Activated CD4-positive, CD25-positive, alpha-beta regulatory T cell treated with anti-CD3 and anti-CD28 coated beads, Interleukin-2, amount 50 U/mL, for 16 hours (primary cell): ENCODE data around the gene UACA.
A peak's percentile ranks its signal among the peaks of the same experiment; 100 is the strongest.
"Not testable (repeated sequence)": the region's sequence is repeated elsewhere in the genome, so short reads cannot be mapped to it uniquely, and the experiment has no call there.

Experiments used
- DNase-seq: peaks from one replicate; pipeline ENCODE4 v3.0.0-alpha.2; 2020; ENCODE audit warnings: low read depth, low spot score

UACA gene

GRCh38 chr15:70763120-70763949, at the start of gene UACA:
TSS of gene UACA (minus strand) at chr15:70763558. CDS start at chr15:70763407, 151 bp downstream.
- DNase-seq: peak; percentile 16

DNA sequence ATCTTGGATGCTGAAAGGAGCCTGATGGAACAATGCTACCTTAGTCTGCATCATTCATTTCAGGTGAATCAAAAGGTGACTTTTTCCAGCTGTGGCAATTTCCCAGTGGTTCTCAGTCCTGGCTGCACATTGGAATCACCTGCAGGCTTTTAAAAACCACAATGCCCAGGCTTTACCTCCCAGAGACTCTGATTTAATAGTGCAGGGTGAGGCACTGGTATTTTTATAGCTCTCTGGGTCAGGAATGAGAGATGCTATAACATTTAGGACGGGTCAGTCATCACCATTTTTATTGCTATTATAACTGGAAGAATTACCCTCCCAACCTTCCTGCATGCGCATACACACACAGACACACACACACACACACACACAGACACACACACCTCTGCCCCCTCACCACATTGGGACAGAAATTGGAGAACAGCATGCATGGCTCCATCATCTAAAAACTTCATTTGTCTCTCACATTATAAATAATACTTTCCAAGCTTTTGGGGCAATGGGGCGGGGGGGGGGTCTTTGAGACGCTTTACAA, 49.5 kb upstream of the UACA start:
- DNase-seq: no peak

- no peak for DNase-seq
Observed at GRCh38 chr15:70810916-70811578, 47.7 kb upstream of the UACA start.

DNA sequence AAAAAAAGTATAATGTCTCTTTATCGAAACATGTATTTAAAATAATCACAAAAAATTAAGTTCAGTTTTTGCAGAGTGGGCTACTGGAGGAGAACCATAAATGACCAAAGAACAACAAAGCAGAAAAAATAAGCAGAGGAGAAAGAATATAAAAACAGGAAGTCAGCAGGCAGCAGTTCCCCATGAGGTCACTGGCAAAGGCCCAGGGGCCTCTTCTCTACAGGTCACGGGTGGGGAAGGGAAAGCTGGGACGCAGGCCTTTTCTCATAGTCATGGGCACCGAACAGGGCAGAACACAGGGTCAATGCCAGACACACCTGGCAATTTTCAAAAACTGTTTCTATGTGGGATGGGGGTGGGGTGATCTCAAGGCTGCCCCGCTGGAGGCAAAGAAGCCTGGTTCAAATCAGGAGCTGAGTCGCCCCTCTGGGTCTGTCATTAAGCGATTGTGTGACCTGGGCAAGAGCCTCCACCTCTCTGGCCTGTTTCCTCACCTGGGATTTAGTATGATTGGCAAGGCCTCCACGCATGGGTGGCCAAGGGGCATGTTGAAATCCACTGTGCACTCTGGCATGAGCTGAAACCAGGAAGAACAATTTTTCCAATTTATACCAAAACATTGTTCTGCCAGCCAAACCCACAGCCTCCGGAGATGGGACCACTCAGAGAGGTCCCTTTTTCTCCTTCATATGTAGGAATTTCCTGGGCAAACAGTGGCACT, 43.8 kb upstream of the UACA start:
- DNase-seq: no peak

GRCh38 chr15:70804388-70804787, 41.0 kb upstream of the UACA start:
- DNase-seq: not testable (repeated sequence)

DNA sequence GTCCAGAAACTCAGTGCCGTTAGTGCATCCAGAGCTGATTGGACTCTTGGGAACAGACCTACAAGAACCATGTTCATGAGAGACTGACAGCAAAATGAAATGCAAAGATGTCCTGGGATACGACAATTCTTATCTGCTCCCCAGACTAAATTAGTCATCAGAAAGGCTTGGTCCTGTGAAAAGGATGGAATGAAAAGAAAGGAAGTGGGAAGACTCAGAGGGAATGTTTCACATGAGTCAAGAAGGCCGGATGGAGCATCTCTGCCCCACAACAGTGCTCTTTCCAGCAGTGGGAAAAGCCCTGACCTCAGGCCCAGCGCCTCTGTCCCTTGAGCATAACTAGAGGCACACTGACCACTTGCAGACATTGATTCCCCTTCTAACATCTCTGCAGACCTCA, 39.3 kb upstream of the UACA start:
- no peak for DNase-seq

GRCh38 chr15:70801109-70801508, 37.8 kb upstream of the UACA start:
- DNase-seq: no peak

- no peak for DNase-seq
Observed at GRCh38 chr15:70799667-70800450, 36.5 kb upstream of the UACA start.

GRCh38 chr15:70797464-70797863, 34.1 kb upstream of the UACA start:
- no peak for DNase-seq

GRCh38 chr15:70796516-70797310, 33.4 kb upstream of the UACA start:
- DNase-seq: no peak

GRCh38 chr15:70795311-70795665, 31.9 kb upstream of the UACA start:
- no peak for DNase-seq

DNA sequence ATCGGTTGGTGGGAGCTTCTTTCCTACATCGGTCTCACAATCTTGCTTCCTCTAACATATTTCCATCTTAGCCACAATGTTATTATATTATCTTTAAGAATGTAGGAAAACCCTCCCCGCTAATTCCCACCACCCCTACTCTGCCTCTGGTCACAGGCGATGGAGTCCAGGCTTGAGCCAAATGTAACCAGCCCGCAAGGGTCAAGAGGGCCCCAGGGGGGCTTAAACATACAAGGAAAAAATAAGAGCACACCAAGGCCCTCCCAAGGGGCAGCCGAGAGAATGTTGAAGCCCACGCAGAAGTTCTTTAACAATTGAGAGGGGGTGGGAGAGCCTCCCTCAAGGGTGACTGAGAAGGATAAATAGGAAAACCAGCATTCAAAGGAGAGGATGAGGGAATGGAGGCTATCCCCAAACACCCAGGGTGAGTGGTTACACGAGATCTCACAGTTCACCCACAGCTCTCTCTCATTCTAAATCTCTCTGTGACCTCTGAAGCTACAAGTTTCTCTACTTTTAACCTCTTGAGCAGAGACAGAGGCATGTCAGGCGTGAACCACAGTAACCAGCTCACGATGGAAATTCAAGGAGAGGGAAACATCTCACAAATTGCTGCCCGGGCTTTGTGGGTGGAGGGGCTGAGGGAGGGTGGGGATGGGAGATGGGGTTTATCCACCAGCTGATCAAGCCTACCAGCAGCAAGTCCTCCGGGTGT, 31.4 kb upstream of the UACA start:
- DNase-seq: no peak

DNA sequence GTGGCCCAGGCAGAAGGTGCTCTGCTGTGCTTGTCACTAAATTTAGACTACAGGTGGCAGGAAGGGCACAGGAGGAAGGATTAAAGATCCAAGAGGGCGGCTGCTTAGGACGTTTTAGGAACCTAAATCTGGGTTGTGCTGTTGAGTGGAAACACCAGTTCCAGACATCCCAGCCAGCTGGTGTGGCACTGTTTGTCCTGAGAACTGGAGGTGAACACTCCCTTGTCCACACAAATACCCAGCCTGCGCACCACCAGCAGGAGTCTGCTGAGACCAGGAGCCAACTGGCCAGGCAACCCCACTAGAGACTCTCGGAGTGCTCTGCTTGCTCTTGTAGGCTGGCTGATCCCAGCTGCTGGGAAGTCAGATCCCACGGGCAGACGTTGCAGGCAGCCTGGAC, 30.3 kb upstream of the UACA start:
- no peak for DNase-seq

- no peak for DNase-seq
Observed at GRCh38 chr15:70792171-70792573, 28.8 kb upstream of the UACA start.

DNA sequence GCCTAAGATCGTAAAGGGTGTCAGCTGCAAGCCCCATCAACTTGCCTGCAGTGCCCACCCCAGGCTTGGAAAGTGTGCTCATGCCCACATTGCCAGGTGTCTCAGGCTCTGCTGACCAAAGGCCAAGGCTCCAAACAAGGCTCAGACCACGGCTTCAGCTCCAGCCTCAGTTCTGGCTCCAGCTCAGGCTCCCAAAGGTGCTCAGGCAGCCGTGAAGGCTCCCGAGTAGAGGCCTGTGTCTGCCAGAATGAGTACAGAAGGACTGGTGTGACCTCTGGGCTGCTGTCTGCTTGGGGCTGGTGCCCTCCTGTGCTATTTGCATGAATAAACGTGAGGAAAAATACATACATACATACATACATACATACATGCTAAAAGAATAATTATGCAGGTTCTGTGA, 27.9 kb upstream of the UACA start:
- no peak for DNase-seq

- no peak for DNase-seq
Observed at GRCh38 chr15:70789213-70789612, 25.9 kb upstream of the UACA start.

- no peak for DNase-seq
Observed at GRCh38 chr15:70788114-70789049, 25.0 kb upstream of the UACA start.

- DNase-seq: no peak
Observed at GRCh38 chr15:70786996-70787395, 23.6 kb upstream of the UACA start.

DNA sequence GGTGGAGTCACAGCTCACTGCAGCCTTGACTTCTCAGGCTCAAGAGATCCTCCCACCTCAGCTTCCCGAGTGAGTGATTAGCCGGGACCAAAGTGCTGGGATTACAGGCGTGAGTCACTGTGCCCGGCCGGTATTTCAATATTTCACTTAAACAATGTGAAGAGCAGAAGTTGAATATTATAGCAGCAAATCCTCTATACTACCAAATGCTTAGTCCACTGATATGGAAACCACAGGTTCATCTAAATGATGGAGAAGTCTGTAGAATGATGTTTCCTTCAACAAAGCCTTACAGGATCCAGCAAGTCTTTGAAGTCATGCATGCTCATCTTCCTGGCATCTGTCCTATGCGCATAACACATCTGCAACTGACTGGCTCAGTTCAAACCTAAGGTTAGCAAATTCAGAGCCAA, 20.3 kb upstream of the UACA start:
- no peak for DNase-seq
